ENCODE data around the gene AGO1.

- TF ChIP-seq, protein P1, sequence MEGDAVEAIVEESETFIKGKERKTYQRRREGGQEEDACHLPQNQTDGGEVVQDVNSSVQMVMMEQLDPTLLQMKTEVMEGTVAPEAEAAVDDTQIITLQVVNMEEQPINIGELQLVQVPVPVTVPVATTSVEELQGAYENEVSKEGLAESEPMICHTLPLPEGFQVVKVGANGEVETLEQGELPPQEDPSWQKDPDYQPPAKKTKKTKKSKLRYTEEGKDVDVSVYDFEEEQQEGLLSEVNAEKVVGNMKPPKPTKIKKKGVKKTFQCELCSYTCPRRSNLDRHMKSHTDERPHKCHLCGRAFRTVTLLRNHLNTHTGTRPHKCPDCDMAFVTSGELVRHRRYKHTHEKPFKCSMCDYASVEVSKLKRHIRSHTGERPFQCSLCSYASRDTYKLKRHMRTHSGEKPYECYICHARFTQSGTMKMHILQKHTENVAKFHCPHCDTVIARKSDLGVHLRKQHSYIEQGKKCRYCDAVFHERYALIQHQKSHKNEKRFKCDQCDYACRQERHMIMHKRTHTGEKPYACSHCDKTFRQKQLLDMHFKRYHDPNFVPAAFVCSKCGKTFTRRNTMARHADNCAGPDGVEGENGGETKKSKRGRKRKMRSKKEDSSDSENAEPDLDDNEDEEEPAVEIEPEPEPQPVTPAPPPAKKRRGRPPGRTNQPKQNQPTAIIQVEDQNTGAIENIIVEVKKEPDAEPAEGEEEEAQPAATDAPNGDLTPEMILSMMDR (IDR thresholded peaks at IDR 0.05 in 8 of 11, conservative IDR thresholded peaks at IDR 0.05 in 3 of 11), result peak; percentile 94 to 100 (median 99)
- TF ChIP-seq POLR2A (IDR thresholded peaks at IDR 0.05) (peak in 1 of 3 donors; percentile 86), POLR2AphosphoS5 (IDR thresholded peaks at IDR 0.05) (peak; percentile 91 to 94 (median 93))
Observed at GRCh38 chr1:35882945-35883634, at the start of gene AGO1.
